ENCODE data around the gene CDH9. TPM values are rescaled to one million over a fixed set of nuclear protein-coding genes. Genes with fewer than 3 reads are reported as not detected.

The CDH9 gene, protein sequence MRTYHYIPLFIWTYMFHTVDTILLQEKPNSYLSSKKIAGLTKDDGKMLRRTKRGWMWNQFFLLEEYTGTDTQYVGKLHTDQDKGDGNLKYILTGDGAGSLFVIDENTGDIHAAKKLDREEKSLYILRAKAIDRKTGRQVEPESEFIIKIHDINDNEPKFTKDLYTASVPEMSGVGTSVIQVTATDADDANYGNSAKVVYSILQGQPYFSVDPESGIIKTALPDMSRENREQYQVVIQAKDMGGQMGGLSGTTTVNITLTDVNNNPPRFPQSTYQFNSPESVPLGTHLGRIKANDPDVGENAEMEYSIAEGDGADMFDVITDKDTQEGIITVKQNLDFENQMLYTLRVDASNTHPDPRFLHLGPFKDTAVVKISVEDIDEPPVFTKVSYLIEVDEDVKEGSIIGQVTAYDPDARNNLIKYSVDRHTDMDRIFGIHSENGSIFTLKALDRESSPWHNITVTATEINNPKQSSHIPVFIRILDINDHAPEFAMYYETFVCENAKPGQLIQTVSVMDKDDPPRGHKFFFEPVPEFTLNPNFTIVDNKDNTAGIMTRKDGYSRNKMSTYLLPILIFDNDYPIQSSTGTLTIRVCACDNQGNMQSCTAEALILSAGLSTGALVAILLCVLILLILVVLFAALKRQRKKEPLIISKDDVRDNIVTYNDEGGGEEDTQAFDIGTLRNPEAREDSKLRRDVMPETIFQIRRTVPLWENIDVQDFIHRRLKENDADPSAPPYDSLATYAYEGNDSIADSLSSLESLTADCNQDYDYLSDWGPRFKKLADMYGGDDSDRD
- total RNA-seq (2022) (not detected in 2 replicates), Bru-seq, nascent RNA (percentile 0 among the genes with signal in this experiment), BruChase-seq, experiment 1, labeled RNA remaining after a 6-hour chase (not detected), BruChase-seq, experiment 2, labeled RNA remaining after a 2-hour chase (not detected)
- long read RNA-seq: 0 reads

- DNase-seq (ENCODE audit: unreplicated experiment): no peak
- POLR2A ChIA-PET: no interaction called here
- no TSS peak for BruUV-seq (replicated peaks)
- Mint-ChIP-seq H3K36me3 (ENCODE audit: insufficient read depth, unreplicated experiment) (no peaks in the 10 kb centered on the region), H3K4me3 (ENCODE audit: unreplicated experiment) (no peak within 1 kb of the TSS), H3K27me3 (ENCODE audit: insufficient read depth, unreplicated experiment) (no peaks in the 10 kb centered on the region), H3K4me1 (ENCODE audit: insufficient read depth, unreplicated experiment) (no peaks in the 10 kb centered on the region), H3K9me3 (ENCODE audit: unreplicated experiment) (no peaks in the 10 kb centered on the region), H3K27ac (ENCODE audit: low read depth, unreplicated experiment) (no peak within 1 kb of the TSS)
- intact Hi-C loops (cut with micrococcal nuclease): no loop called here
- CTCF ChIA-PET: interaction anchor here (0.6 kb wide), 1 partner anchor 205 kb away, joined by 3 read pairs; no protein-coding TSS in a partner anchor
- TF ChIP-seq, protein P1, sequence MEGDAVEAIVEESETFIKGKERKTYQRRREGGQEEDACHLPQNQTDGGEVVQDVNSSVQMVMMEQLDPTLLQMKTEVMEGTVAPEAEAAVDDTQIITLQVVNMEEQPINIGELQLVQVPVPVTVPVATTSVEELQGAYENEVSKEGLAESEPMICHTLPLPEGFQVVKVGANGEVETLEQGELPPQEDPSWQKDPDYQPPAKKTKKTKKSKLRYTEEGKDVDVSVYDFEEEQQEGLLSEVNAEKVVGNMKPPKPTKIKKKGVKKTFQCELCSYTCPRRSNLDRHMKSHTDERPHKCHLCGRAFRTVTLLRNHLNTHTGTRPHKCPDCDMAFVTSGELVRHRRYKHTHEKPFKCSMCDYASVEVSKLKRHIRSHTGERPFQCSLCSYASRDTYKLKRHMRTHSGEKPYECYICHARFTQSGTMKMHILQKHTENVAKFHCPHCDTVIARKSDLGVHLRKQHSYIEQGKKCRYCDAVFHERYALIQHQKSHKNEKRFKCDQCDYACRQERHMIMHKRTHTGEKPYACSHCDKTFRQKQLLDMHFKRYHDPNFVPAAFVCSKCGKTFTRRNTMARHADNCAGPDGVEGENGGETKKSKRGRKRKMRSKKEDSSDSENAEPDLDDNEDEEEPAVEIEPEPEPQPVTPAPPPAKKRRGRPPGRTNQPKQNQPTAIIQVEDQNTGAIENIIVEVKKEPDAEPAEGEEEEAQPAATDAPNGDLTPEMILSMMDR (IDR thresholded peaks at IDR 0.05; ENCODE audit: unreplicated experiment): no peak
These were observed at the start of gene CDH9 for GRCh38 chr5:27038476-27038875. Gene CDH9, minus strand, starts transcription at chr5:27038586. Its CDS starts 50,253 bp downstream, at chr5:26988333.

DNA sequence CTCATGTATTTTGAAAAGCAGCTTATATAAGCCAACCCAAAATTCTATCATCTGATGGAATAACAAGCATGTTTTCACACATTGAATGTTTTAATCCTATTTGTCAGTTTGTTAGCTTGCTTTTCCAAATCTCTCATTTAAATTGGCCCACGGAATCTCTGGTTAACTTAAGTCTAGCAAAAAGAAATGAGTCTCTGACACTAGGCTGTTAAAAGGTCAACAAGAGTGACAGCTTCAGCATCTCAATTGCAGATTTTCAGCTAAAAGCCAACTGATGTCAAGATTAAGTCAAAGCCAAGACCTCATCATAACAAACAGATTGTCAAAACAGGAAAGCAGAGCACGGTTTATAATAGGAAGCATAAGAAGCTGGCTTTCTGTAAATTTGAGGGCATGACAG, 49.4 kb upstream of the CDH9 start:
- no TSS peak for BruUV-seq (replicated peaks)
- intact Hi-C loops (cut with micrococcal nuclease): no loop called here
- H3K27me3 Mint-ChIP-seq (ENCODE audit: insufficient read depth, unreplicated experiment): no peaks in the 10 kb centered on the region
- no peak for DNase-seq (ENCODE audit: unreplicated experiment)
- H3K4me1 Mint-ChIP-seq (ENCODE audit: insufficient read depth, unreplicated experiment): no peaks in the 10 kb centered on the region
- no peak overlapping the region for H3K4me3 Mint-ChIP-seq (ENCODE audit: unreplicated experiment)
- ChIA-PET CTCF (no interaction called here), POLR2A (interaction anchor here (0.6 kb wide), 1 partner anchor 767 kb away, joined by 4 read pairs; no protein-coding TSS in a partner anchor)
- TF ChIP-seq, protein P1 (IDR thresholded peaks at IDR 0.05; ENCODE audit: unreplicated experiment): no peak
- H3K27ac Mint-ChIP-seq (ENCODE audit: low read depth, unreplicated experiment): no peak overlapping the region
- no peaks in the 10 kb centered on the region for H3K36me3 Mint-ChIP-seq (ENCODE audit: insufficient read depth, unreplicated experiment)
- no peaks in the 10 kb centered on the region for H3K9me3 Mint-ChIP-seq (ENCODE audit: unreplicated experiment)

DNA sequence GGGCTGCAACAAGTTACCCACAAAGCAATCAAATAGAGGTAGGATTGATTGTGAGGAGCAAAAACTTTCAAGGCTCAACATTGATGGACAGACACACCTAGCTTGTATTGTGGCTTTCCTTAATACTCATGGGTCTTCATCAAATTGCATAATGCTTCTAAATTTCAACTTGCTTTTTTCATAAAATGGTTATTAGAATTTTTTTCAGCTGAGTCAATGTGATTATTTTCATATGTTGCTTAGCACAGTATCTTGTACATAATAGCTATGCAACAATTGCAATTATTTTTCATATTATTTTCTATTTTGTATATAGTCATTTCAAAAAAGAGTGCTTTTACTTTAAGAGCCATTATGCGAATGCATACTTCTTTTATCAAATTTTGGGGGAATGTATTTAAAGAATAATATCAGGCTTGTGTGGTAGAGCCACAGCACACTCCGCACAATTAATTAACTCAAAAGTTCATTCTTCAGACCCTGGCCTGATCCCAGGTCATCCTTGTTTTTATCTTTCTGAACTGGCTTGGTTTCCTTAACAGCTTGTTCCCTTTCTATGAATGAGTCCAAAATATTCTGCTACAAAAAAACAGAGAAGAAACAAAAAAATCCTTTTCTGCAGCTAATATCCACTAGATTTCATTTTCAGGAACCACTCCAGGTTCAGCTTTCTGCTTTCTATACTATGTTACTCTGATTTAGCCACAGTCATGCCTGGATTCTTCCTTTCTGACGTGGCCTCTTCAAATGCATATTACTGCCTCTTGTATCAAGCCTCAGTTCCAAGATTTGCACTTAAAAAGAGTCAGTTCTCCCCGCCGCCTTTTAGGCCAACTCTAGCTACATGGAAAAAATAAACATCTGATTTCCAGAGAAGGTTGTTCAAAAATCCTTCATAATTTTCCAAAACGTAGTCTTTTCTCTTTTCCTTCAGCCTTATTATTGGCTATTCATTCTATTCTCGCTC, 45.3 kb upstream of the CDH9 start:
- Mint-ChIP-seq H3K27ac (ENCODE audit: low read depth, unreplicated experiment) (no peak overlapping the region), H3K36me3 (ENCODE audit: insufficient read depth, unreplicated experiment) (no peaks in the 10 kb centered on the region), H3K9me3 (ENCODE audit: unreplicated experiment) (no peaks in the 10 kb centered on the region), H3K4me1 (ENCODE audit: insufficient read depth, unreplicated experiment) (no peaks in the 10 kb centered on the region), H3K27me3 (ENCODE audit: insufficient read depth, unreplicated experiment) (no peaks in the 10 kb centered on the region), H3K4me3 (ENCODE audit: unreplicated experiment) (no peak overlapping the region)
- no TSS peak for BruUV-seq (replicated peaks)
- CTCF ChIA-PET: interaction anchor here (0.6 to 0.7 kb wide), 3 partner anchors 46 to 560 kb away, joined by 3 read pairs; no protein-coding TSS in a partner anchor
- intact Hi-C loops (cut with micrococcal nuclease): no loop called here
- no peak for DNase-seq (ENCODE audit: unreplicated experiment)
- POLR2A ChIA-PET: no interaction called here
- TF ChIP-seq, protein P1 (IDR thresholded peaks at IDR 0.05; ENCODE audit: unreplicated experiment): no peak
